Neural progenitor cell (in vitro differentiated cells): ENCODE measurements around the gene PTCH1.
A peak's percentile ranks its signal among the peaks of the same experiment; 100 is the strongest.

Source experiments
- EZH2 ChIP-seq: fragments of 200-600 bp; sonication (generic); IDR thresholded peaks from 2 replicates; pipeline ENCODE4 v1.6.1; 2017; ENCODE audit warnings: antibody characterized with exemption, mild to moderate bottlenecking, moderate library complexity
- TF ChIP-seq, protein P1 (sequence below): fragments of 200-600 bp; sonication (generic); IDR thresholded peaks from 2 replicates; pipeline ENCODE4 v1.5.1; 2017; ENCODE audit warnings: antibody characterized with exemption, mild to moderate bottlenecking

- TF ChIP-seq, protein P1, sequence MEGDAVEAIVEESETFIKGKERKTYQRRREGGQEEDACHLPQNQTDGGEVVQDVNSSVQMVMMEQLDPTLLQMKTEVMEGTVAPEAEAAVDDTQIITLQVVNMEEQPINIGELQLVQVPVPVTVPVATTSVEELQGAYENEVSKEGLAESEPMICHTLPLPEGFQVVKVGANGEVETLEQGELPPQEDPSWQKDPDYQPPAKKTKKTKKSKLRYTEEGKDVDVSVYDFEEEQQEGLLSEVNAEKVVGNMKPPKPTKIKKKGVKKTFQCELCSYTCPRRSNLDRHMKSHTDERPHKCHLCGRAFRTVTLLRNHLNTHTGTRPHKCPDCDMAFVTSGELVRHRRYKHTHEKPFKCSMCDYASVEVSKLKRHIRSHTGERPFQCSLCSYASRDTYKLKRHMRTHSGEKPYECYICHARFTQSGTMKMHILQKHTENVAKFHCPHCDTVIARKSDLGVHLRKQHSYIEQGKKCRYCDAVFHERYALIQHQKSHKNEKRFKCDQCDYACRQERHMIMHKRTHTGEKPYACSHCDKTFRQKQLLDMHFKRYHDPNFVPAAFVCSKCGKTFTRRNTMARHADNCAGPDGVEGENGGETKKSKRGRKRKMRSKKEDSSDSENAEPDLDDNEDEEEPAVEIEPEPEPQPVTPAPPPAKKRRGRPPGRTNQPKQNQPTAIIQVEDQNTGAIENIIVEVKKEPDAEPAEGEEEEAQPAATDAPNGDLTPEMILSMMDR, result no peak
- peak; percentile 38 for TF ChIP-seq EZH2
Observed at GRCh38 chr9:95515272-95516113, 1.3 kb downstream of the PTCH1 start.
